Endothelial cell of umbilical vein (primary cell): ENCODE data around the gene TARP.

Experiments used
- BruUV-seq: library from RNA; stranded (reverse); fragments of 400-500 nt; replicated peaks from 2 replicates; lab custom pipeline; 2021; lab: Mats Ljungman, UMichigan
- CTCF ChIA-PET: fragments of 300-600, 350-600 bp; sonication (Branson Sonifier 250); formaldehyde crosslinking; loops from one replicate; lab custom pipeline; 2021; ENCODE audit warnings: antibody characterized with exemption, inconsistent platforms; lab: Charles Lee
- POLR2A ChIA-PET: fragments of 300-600, 350-600 bp; sonication (Branson Sonifier 250); formaldehyde crosslinking; loops from one replicate; lab custom pipeline; 2021; ENCODE audit warnings: antibody characterized with exemption, inconsistent platforms; lab: Charles Lee
- DNase-seq: peaks from one replicate; pipeline ENCODE4 v3.0.0-alpha.2; 2011; ENCODE audit warnings: low read depth, low spot score
- FAIRE-seq: peaks from 2 replicates; lab custom pipeline; 2011; peaks lifted over from hg19 to GRCh38; lab: Jason Lieb, UNC
- H2AFZ ChIP-seq: 2 replicates; pipeline ENCODE4 v1.6.0; 2012; ENCODE audit warnings: low read depth, low read length, control low read depth, inconsistent platforms
- H3K27ac ChIP-seq: 2 replicates; pipeline ENCODE4 v1.5.1; 2011; ENCODE audit warnings: low read depth, mild to moderate bottlenecking, control low read depth, low read length, moderate library complexity; ENCODE audit not compliant: insufficient read depth
- H3K27me3 ChIP-seq, 2 experiments: 2 replicates each; pipeline versions ENCODE4 v1.6.0 to v1.6.1; 2011; ENCODE audit warnings: low read length in 2 of 2, mixed read lengths in 1 of 2; ENCODE audit not compliant: control insufficient read depth in 2 of 2, insufficient read depth in 2 of 2
- H3K36me3 ChIP-seq, 2 experiments: 2 replicates in 1 of 2; 3 replicates in 1 of 2; pipeline ENCODE4 v1.5.1; 2011; ENCODE audit warnings: low read length in 2 of 2, mild to moderate bottlenecking in 1 of 2, moderate library complexity in 1 of 2; ENCODE audit not compliant: control insufficient read depth in 2 of 2, insufficient read depth in 2 of 2; ENCODE audit errors: extremely low read depth in 1 of 2
- H3K4me1 ChIP-seq: 3 replicates; pipeline ENCODE4 v1.5.1; 2011; ENCODE audit warnings: mild to moderate bottlenecking, low read length; ENCODE audit not compliant: control insufficient read depth, insufficient read depth; ENCODE audit errors: extremely low read depth
- H3K4me2 ChIP-seq: 2 replicates; pipeline ENCODE4 v1.6.1; 2011; ENCODE audit warnings: low read length, control low read depth, mixed read lengths; ENCODE audit not compliant: insufficient read depth
- H3K4me3 ChIP-seq, 3 experiments: fragments of 200-600 bp in 1 of 3; sonication (generic), shearing (Covaris generic) in 1 of 3; replicated peaks in 1 of 3; 2 replicates each; pipeline ENCODE4 v1.5.1; 2011 to 2016; ENCODE audit warnings: control low read depth in 3 of 3, low read length in 3 of 3, mild to moderate bottlenecking in 2 of 3, inconsistent platforms in 1 of 3, low read depth in 1 of 3, moderate library complexity in 1 of 3; ENCODE audit not compliant: insufficient read depth in 1 of 3
- H3K79me2 ChIP-seq: 2 replicates; pipeline ENCODE4 v1.6.0; 2012; ENCODE audit warnings: low read length, inconsistent platforms; ENCODE audit not compliant: control insufficient read depth, insufficient read depth
- H3K9ac ChIP-seq: replicated peaks from 2 replicates; pipeline ENCODE3; 2011; ENCODE audit warnings: low read length, control low read depth; ENCODE audit not compliant: insufficient read depth; ENCODE audit errors: extremely low read depth
- H3K9me1 ChIP-seq: replicated peaks from 3 replicates; pipeline ENCODE4 v1.6.0; 2011; ENCODE audit warnings: mild to moderate bottlenecking, low read length; ENCODE audit not compliant: control insufficient read depth, insufficient read depth; ENCODE audit errors: extremely low read depth
- H3K9me3 ChIP-seq: replicated peaks from 2 replicates; pipeline ENCODE4 v1.5.1; 2012; ENCODE audit warnings: low read length, inconsistent platforms; ENCODE audit not compliant: control insufficient read depth, insufficient read depth
- H4K20me1 ChIP-seq: replicated peaks from 2 replicates; pipeline ENCODE3; 2011; ENCODE audit warnings: mild to moderate bottlenecking, low read length; ENCODE audit not compliant: control insufficient read depth, insufficient read depth; ENCODE audit errors: extremely low read depth
- CTCF ChIP-seq, 2 donors: IDR thresholded peaks; 1 replicate in 1 of 2; 2 replicates in 1 of 2; pipeline ENCODE4 v1.5.1; 2011; ENCODE audit warnings: low read length in 2 of 2, mild to moderate bottlenecking in 2 of 2, moderate library complexity in 2 of 2, control low read depth in 1 of 2, inconsistent platforms in 1 of 2, low read depth in 1 of 2; ENCODE audit not compliant: insufficient read depth in 1 of 2; ENCODE audit errors: extremely low read depth in 1 of 2
- EZH2 ChIP-seq: IDR thresholded peaks from 2 replicates; pipeline ENCODE4 v1.6.1; 2012; ENCODE audit warnings: borderline replicate concordance, low read depth, mild to moderate bottlenecking, moderate library complexity, low read length, inconsistent platforms; ENCODE audit not compliant: severe bottlenecking
- FOS ChIP-seq: IDR thresholded peaks from 2 replicates; pipeline ENCODE4 v1.6.1; 2011; ENCODE audit warnings: mild to moderate bottlenecking, low read length, moderate library complexity, borderline replicate concordance; ENCODE audit not compliant: insufficient read depth
- GATA2 ChIP-seq: IDR thresholded peaks from 2 replicates; pipeline ENCODE4 v1.7.0; 2011; ENCODE audit warnings: low read depth, mild to moderate bottlenecking, moderate library complexity, mixed read lengths, low read length; ENCODE audit not compliant: insufficient read length, insufficient read depth
- JUN ChIP-seq: IDR thresholded peaks from 2 replicates; pipeline ENCODE4 v1.6.1; 2011; ENCODE audit warnings: borderline replicate concordance, low read depth; ENCODE audit not compliant: insufficient read length, insufficient read depth
- MAX ChIP-seq: IDR thresholded peaks from 2 replicates; pipeline ENCODE4 v1.6.1; 2011; ENCODE audit not compliant: insufficient read depth, insufficient read length
- MYC ChIP-seq: IDR thresholded peaks from one replicate; pipeline ENCODE4 v1.6.1; 2011; ENCODE audit warnings: mild to moderate bottlenecking, low read depth, low read length
- POLR2A ChIP-seq: IDR thresholded peaks from 2 replicates; pipeline ENCODE4 v1.6.1; 2012; ENCODE audit warnings: low read depth, mild to moderate bottlenecking, control low read depth, low read length
- POLR2AphosphoS5 ChIP-seq: IDR thresholded peaks from 2 replicates; pipeline ENCODE4 v1.6.1; 2012; ENCODE audit warnings: low read depth, mild to moderate bottlenecking, control low read depth, low read length, moderate library complexity; ENCODE audit not compliant: insufficient read depth
- dilution Hi-C: fragments of 300-500 bp; cut with MboI; formaldehyde crosslinking; loops from one replicate; pipeline ENCODE4 v1.15.0; 2019; ENCODE audit warnings: low sequenced_read_pairs; ENCODE audit not compliant: extremely low pct_ligation_motif_present
- intact Hi-C: fragments of 100-400 bp; cut with micrococcal nuclease; formaldehyde crosslinking; loops from one replicate; pipeline ENCODE4 v1.10.0; 2022

The TARP gene

GRCh38 chr7:38229884-38230642 is 43.4 kb downstream of the TARP start:
- FAIRE-seq (no peak), DNase-seq (no peak)
- Histone ChIP-seq H3K4me1 (no peaks in the 10 kb centered on the region), H3K9ac (no peak overlapping the region), H3K27ac (no peak overlapping the region), H3K9me1 (no peaks in the 10 kb centered on the region), H3K4me2 (no peak overlapping the region), H2AFZ (no peak overlapping the region), H3K79me2 (no peaks in the 10 kb centered on the region), H4K20me1 (no peaks in the 10 kb centered on the region), H3K36me3 (peaks cover 18 to 19% of the 10 kb centered on the region in 2 experiments), H3K4me3 (no peak overlapping the region), H3K27me3 (no peaks in the 10 kb centered on the region), H3K9me3 (no peaks in the 10 kb centered on the region)
- TF ChIP-seq MAX (no peak), MYC (no peak), FOS (no peak), CTCF (IDR thresholded peaks at IDR 0.05; ENCODE audit: extremely low read depth in 1 of 2, insufficient read depth in 1 of 2, low read depth in 1 of 2, low read length in 2 of 2) (no peak), EZH2 (no peak), POLR2A (no peak), JUN (no peak), POLR2AphosphoS5 (no peak), GATA2 (no peak)
- dilution Hi-C loops (no loop called here), intact Hi-C loops (no loop called here)
- ChIA-PET CTCF (interaction anchor here (1.5 to 2.1 kb wide), 2 partner anchors 14 to 88 kb away, joined by 8 to 9 read pairs; no protein-coding TSS in a partner anchor), POLR2A (no interaction called here)
- BruUV-seq = TSS peak; percentile 15
